GM12801 (cell line): ENCODE measurements around the gene ITGAV.

Experiments used
- TF ChIP-seq, protein P1 (sequence below): IDR thresholded peaks from one replicate; pipeline ENCODE4 v1.5.1; 2011; ENCODE audit warnings: control low read depth; ENCODE audit not compliant: insufficient read length; ENCODE audit errors: extremely low read depth

The ITGAV gene

DNA sequence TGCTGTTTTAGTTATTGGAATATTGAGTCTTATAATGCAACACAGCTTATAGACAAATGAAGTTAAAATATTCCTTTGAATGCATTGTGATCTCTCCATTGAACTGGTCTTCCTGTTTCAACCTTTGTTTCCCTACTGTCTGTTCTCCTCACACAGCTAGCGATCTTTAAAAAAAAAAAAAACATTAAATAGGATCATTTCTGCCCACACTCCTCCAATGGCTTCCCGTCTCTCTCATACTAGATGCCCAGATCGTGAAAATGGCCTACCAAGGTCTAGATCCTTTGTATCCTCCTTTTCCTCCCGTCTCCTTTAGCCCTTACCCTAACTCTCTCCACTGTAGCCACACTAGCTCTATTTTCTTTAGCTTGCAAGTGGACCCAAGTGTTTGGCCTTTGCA lies 106.4 kb downstream of the ITGAV start:
- TF ChIP-seq, protein P1, sequence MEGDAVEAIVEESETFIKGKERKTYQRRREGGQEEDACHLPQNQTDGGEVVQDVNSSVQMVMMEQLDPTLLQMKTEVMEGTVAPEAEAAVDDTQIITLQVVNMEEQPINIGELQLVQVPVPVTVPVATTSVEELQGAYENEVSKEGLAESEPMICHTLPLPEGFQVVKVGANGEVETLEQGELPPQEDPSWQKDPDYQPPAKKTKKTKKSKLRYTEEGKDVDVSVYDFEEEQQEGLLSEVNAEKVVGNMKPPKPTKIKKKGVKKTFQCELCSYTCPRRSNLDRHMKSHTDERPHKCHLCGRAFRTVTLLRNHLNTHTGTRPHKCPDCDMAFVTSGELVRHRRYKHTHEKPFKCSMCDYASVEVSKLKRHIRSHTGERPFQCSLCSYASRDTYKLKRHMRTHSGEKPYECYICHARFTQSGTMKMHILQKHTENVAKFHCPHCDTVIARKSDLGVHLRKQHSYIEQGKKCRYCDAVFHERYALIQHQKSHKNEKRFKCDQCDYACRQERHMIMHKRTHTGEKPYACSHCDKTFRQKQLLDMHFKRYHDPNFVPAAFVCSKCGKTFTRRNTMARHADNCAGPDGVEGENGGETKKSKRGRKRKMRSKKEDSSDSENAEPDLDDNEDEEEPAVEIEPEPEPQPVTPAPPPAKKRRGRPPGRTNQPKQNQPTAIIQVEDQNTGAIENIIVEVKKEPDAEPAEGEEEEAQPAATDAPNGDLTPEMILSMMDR: no peak

DNA sequence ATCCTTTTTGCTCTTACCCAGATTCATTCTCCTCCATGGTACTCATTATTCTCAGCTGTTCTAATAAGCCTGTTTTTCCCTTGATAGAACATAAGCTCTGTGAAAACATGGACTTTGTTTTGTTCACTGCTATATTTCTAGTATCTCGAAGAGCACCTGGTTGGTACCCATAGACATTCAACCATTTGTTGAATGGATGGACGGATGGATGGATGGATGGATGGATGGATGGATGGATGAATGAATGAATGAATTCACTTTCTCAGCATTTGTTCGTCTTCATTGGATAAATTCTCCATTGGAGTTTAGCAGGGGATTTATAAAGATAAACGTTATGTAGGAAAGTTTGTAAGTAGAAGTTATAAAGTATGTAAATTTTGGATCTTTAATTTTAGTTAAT lies 106.9 kb downstream of the ITGAV start:
- TF ChIP-seq, protein P1: no peak

DNA sequence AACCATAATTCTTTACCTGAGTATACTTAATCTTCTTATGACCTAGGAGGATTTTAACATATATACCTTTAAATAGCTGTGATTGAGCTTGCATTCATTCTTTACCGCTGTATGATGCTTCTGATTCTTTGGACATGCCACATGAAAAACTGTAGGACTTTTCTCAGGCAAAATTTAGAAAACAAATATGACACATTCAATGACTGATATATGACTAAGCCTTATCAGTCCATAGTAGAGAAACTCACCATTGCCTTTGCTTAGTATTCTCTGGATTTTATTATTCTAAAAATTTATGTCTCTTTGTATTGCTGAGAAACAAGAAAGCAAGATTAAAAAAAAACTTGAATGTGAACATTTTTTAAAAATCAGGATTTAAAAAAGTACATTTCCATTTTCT lies 107.7 kb downstream of the ITGAV start:
- TF ChIP-seq, protein P1: no peak

DNA sequence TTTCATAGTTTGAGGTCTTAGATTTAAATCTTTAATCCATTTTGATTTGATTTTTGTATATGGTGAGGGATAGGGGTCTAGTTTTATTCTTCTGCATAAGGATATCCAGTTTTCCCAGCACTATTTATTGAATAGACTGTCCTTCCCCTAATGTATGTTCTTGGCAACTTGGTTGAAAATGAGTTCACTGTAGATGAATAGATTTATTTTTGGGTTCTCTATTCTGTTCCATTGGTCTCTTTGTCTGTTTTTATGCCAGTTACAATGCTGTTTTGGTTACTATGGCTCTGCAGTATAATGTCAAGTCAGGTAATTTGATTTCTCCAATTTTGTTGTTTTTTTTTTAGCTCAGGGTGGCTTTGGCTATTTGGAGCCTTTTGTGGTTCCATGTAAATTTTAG lies 109.9 kb downstream of the ITGAV start:
- TF ChIP-seq, protein P1: no peak

DNA sequence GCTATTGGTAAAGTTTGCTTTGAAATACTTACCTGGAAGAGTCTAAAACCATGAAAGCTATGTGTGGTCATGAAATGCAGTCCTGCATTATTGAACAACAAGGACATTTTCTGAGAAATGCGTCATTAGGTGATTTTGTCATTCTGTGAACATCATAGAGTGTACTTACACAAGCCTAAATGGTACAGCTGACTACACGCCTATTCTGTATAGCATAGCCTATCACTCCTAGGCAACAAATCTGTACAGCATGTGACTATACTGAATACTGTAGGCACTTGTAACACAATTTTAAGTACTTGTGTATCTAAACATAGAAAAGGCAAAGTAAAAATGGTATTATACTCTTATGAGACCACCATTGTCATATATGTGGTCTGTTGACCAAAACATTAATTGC lies 112.2 kb downstream of the ITGAV start:
- TF ChIP-seq, protein P1: no peak

DNA sequence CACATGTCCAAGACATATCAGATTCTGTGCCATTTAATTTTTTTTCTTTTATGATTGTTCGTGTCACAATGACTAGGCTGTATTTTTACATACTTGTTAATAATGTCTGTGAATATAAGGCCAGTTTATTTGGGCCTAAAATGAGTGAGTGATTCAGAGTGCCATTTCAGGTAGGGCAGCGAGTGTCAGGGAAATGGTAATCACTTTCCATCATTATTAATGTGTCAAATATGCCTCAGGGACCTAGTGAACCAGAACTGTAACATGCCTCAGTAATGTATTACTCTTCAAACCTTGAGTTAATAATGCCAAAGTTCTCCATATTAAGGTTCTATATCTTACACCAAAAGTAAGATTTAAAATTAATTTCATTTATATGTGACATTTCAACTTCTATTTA lies 112.6 kb downstream of the ITGAV start:
- TF ChIP-seq, protein P1: no peak

DNA sequence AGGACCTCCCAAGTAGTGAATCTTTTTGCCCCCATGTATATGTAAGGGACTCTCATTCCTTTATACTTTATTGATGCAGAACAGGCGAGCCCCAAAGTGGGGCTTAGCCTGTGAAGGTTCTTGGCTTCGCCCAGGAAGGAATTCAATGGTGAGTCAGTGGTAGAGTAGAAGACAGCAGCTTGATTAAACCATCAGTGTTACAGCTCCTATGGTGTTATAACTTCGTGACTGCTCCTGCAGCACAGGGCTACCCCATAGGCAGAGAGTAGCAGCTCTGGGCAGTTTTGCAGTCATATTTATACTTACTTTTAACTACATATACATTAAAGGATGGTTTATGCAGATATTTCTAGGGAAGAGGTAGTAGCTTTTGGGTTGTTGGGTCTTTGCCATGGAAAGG lies 115.0 kb downstream of the ITGAV start:
- TF ChIP-seq, protein P1: no peak
